Subcutaneous adipose tissue (tissue), 4 donors: ENCODE data around the gene DLG4. TPM values are rescaled to one million over a fixed set of nuclear protein-coding genes. Genes with fewer than 3 reads are reported as not detected.

Source experiments
- total RNA-seq, 4 donors: library from RNA; depleted of rRNA; stranded (reverse); fragments of >200 nt; gene quantifications; one replicate each; pipeline ENCODE4 v1.1.0, GENCODE V29; 2016
- TF ChIP-seq, protein P1 (sequence below): fragments of 450-650 bp; IDR thresholded peaks from one replicate; pipeline ENCODE4 v1.5.1; 2016; ENCODE audit warnings: low read depth, mild to moderate bottlenecking, control low read depth, antibody characterized with exemption, moderate library complexity

DLG4 gene
- total RNA-seq, 4 donors from 2014 or later: 3.3 to 17.0 (median 6.9) TPM

GRCh38 chr17:7260651-7261378 lies 41.2 kb upstream of the DLG4 start:
- TF ChIP-seq, protein P1, sequence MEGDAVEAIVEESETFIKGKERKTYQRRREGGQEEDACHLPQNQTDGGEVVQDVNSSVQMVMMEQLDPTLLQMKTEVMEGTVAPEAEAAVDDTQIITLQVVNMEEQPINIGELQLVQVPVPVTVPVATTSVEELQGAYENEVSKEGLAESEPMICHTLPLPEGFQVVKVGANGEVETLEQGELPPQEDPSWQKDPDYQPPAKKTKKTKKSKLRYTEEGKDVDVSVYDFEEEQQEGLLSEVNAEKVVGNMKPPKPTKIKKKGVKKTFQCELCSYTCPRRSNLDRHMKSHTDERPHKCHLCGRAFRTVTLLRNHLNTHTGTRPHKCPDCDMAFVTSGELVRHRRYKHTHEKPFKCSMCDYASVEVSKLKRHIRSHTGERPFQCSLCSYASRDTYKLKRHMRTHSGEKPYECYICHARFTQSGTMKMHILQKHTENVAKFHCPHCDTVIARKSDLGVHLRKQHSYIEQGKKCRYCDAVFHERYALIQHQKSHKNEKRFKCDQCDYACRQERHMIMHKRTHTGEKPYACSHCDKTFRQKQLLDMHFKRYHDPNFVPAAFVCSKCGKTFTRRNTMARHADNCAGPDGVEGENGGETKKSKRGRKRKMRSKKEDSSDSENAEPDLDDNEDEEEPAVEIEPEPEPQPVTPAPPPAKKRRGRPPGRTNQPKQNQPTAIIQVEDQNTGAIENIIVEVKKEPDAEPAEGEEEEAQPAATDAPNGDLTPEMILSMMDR: no peak

- TF ChIP-seq, protein P1: no peak
These were observed 40.5 kb upstream of the DLG4 start for GRCh38 chr17:7260151-7260550.

DNA sequence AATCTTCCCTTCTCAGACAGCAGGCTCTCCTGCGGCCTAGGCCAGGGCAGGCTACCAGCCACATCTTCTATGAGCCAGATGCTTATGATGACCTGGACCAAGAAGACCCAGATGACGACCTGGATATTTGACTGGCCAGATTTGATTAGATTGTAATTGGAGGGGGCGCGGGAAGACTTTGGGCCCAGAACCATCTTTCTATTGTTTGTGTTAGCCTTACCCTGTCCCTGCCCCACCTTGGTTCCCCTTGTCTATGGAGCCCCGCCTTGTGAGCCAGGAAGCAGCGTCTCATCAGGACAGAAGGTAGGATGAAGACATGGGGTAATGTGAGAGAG lies 39.9 kb upstream of the DLG4 start:
- TF ChIP-seq, protein P1: no peak

- TF ChIP-seq, protein P1: no peak
These were observed 39.3 kb upstream of the DLG4 start for GRCh38 chr17:7258731-7259554.

- TF ChIP-seq, protein P1: no peak
These were observed 37.3 kb upstream of the DLG4 start for GRCh38 chr17:7256766-7257456.

DNA sequence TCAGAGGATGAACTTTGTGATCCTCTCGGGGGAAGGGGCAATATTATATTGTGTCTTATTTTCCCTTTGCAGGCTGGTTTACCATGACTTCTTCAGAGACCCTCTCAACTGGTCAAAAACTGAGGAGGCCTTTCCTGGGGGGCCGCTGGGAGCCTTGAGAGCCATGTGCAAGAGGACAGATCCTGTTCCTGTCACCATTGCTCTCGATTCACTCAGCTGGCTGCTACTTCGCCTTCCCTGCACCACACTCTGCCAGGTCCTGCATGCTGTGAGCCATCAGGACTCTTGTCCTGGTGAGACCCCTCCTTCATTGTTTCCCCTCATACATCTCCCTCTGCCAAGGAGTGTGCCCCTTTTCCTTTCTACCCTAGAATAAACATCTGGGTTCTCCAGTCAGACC lies 34.9 kb upstream of the DLG4 start:
- TF ChIP-seq, protein P1: no peak

DNA sequence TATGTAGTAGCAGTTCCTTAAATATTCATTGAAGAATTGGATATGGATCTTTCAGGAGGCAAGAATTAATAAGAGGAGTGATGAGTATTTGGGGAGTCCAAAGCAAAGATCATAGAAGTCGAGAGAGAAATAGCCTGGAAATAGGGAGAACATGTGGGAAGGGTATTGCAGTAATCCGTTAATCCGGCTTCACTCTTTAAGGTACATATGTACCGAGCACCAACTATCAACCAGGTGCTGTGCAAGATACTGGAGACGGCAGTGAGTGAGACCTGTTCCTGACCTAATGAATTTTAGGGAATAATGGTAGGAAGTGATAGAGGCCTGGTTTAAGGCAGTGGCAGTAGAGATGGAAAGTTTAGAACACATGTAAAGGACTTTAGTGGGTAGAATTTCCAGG lies 33.4 kb upstream of the DLG4 start:
- TF ChIP-seq, protein P1: no peak
